ENCODE measurements around the gene CAND2. TPM values are rescaled to one million over a fixed set of nuclear protein-coding genes. Genes with fewer than 3 reads are reported as not detected.
"Not testable (repeated sequence)": the region's sequence is repeated elsewhere in the genome, so short reads cannot be mapped to it uniquely, and the experiment has no call there.

CAND2 gene
- polyA plus RNA-seq, 1 donor from 2014 or later = 17.3 TPM

DNA sequence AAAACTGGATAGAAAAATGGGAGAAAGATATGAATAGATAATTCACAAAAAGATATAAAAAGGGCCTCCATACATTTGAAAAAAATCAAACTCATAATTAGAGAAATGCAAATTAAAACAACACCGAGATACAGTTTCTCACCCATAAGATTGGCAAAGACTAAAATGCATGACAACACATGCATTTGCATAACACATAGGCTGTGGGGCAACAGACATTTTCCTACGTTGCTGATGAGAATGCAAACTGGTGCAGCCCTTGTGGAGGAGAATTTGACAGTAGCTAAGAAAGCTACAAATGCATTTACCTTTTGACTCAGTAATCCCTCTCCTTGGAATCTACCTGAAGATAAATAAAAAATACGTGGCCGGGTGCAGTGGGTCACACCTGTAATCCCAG, 11.4 kb upstream of the CAND2 start:
- no peak overlapping the region for H2AFZ ChIP-seq (ENCODE audit: low read depth, low read length)
- H3K27me3 ChIP-seq (ENCODE audit: insufficient read depth, low read depth, low read length) = no peaks in the 10 kb centered on the region
- H3F3A ChIP-seq (ENCODE audit: insufficient read depth, low read length, poor library complexity, severe bottlenecking) = no peaks in the 10 kb centered on the region
- TF ChIP-seq CTCF (IDR thresholded peaks at IDR 0.05; ENCODE audit: poor library complexity, severe bottlenecking) = no peak
- TF ChIP-seq TAF1 (IDR thresholded peaks at IDR 0.05; ENCODE audit: low read depth) = no peak
- no peak for TF ChIP-seq SMC3 (conservative IDR thresholded peaks at IDR 0.05; ENCODE audit: poor library complexity)
- TF ChIP-seq RAD21 (conservative IDR thresholded peaks at IDR 0.05) = no peak
- TF ChIP-seq EZH2 (IDR thresholded peaks at IDR 0.05; ENCODE audit: borderline replicate concordance, insufficient read depth, low read length, poor library complexity, severe bottlenecking) = no peak
- TF ChIP-seq, protein P1, sequence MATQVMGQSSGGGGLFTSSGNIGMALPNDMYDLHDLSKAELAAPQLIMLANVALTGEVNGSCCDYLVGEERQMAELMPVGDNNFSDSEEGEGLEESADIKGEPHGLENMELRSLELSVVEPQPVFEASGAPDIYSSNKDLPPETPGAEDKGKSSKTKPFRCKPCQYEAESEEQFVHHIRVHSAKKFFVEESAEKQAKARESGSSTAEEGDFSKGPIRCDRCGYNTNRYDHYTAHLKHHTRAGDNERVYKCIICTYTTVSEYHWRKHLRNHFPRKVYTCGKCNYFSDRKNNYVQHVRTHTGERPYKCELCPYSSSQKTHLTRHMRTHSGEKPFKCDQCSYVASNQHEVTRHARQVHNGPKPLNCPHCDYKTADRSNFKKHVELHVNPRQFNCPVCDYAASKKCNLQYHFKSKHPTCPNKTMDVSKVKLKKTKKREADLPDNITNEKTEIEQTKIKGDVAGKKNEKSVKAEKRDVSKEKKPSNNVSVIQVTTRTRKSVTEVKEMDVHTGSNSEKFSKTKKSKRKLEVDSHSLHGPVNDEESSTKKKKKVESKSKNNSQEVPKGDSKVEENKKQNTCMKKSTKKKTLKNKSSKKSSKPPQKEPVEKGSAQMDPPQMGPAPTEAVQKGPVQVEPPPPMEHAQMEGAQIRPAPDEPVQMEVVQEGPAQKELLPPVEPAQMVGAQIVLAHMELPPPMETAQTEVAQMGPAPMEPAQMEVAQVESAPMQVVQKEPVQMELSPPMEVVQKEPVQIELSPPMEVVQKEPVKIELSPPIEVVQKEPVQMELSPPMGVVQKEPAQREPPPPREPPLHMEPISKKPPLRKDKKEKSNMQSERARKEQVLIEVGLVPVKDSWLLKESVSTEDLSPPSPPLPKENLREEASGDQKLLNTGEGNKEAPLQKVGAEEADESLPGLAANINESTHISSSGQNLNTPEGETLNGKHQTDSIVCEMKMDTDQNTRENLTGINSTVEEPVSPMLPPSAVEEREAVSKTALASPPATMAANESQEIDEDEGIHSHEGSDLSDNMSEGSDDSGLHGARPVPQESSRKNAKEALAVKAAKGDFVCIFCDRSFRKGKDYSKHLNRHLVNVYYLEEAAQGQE (IDR thresholded peaks at IDR 0.05; ENCODE audit: borderline replicate concordance) = no peak
- no peak for TF ChIP-seq POLR2AphosphoS5 (IDR thresholded peaks at IDR 0.05)
- no peak for TF ChIP-seq EP300 (conservative IDR thresholded peaks at IDR 0.05; ENCODE audit: poor library complexity, severe bottlenecking)
- no peak for TF ChIP-seq MXI1 (conservative IDR thresholded peaks at IDR 0.05; ENCODE audit: poor library complexity, severe bottlenecking)
- H3K9me2 ChIP-seq (ENCODE audit: insufficient read depth, low read length) = no peaks in the 10 kb centered on the region
- no peaks in the 10 kb centered on the region for H3K9me3 ChIP-seq (ENCODE audit: low read length)
- H3K9ac ChIP-seq (ENCODE audit: low read length) = no peak overlapping the region
- no peaks in the 10 kb centered on the region for H3K36me3 ChIP-seq (ENCODE audit: insufficient read depth, low read length)
- no peak overlapping the region for H3K27ac ChIP-seq (ENCODE audit: low read length)
- no peak overlapping the region for H3K4me2 ChIP-seq (ENCODE audit: low read length)
- no peak overlapping the region for H3K4me3 ChIP-seq (ENCODE audit: low read length)
- H4K20me1 ChIP-seq (ENCODE audit: insufficient read depth) = no peaks in the 10 kb centered on the region
- H3K79me2 ChIP-seq (replicated peaks; ENCODE audit: insufficient read depth, low read length) = no peaks in the 10 kb centered on the region

GRCh38 chr3:12787346-12787745, 9.1 kb upstream of the CAND2 start:
- not testable (repeated sequence) for H3K9me3 ChIP-seq (ENCODE audit: low read length); H3K27ac ChIP-seq (ENCODE audit: low read length); H3K4me3 ChIP-seq (ENCODE audit: low read length); H3F3A ChIP-seq (ENCODE audit: insufficient read depth, low read length, poor library complexity, severe bottlenecking); H3K79me2 ChIP-seq (replicated peaks; ENCODE audit: insufficient read depth, low read length); H2AFZ ChIP-seq (ENCODE audit: low read depth, low read length); H3K4me2 ChIP-seq (ENCODE audit: low read length); H4K20me1 ChIP-seq (ENCODE audit: insufficient read depth); H3K27me3 ChIP-seq (ENCODE audit: insufficient read depth, low read depth, low read length); H3K36me3 ChIP-seq (ENCODE audit: insufficient read depth, low read length); H3K9me2 ChIP-seq (ENCODE audit: insufficient read depth, low read length); H3K9ac ChIP-seq (ENCODE audit: low read length)

- not testable (repeated sequence) for H3F3A ChIP-seq (ENCODE audit: insufficient read depth, low read length, poor library complexity, severe bottlenecking); H3K4me3 ChIP-seq (ENCODE audit: low read length); H3K27ac ChIP-seq (ENCODE audit: low read length); H3K9me2 ChIP-seq (ENCODE audit: insufficient read depth, low read length); H4K20me1 ChIP-seq (ENCODE audit: insufficient read depth); H3K36me3 ChIP-seq (ENCODE audit: insufficient read depth, low read length); H3K9ac ChIP-seq (ENCODE audit: low read length); H2AFZ ChIP-seq (ENCODE audit: low read depth, low read length); H3K79me2 ChIP-seq (replicated peaks; ENCODE audit: insufficient read depth, low read length); H3K9me3 ChIP-seq (ENCODE audit: low read length); H3K4me2 ChIP-seq (ENCODE audit: low read length); H3K27me3 ChIP-seq (ENCODE audit: insufficient read depth, low read depth, low read length)
Observed at GRCh38 chr3:12787967-12788690, 8.4 kb upstream of the CAND2 start.

Data from neural cell (in vitro differentiated cells).